Measurements from ENCODE around the gene CENPK.
"Not testable (repeated sequence)": the region's sequence is repeated elsewhere in the genome, so short reads cannot be mapped to it uniquely, and the experiment has no call there.

Gene CENPK

DNA sequence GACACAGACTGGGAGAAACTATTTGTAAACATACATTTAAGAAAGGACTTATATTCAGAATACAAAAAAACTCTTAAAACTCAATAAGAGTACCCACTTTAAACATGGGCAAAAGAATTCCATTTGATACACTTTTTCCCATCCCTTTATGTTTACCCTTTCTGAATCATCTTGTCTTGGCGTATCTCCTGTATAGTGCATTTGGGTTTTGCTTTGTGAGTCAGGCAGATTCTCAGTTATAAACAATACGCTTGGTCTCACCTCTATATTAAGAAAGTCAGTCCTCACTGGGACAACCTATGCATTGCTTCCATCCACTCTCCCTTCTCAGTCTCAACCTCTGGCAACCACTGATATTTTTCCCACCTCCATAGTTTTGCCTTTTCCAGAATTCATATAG is 54.0 kb downstream of the CENPK start:
- no peak for DNase-seq (ENCODE audit: low read depth, low spot score)

DNA sequence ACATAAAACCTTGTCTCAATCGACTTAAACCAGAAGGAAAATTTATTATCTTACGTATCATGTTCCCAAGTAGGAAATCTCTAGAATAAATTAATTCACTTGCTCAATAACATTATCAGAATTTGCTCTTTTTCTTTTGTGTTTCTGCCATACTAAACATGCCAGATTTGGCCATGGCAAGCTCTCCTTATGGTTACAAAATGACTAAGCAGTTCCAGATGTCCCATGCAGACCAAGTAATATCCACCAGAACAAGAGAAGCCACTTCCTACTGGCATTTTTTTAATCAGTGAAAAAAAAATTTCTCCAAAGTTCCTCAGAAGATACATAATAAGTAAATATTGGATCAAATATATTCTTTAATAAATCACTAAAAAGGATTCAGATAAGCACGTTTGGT is 56.0 kb downstream of the CENPK start:
- no peak for DNase-seq (ENCODE audit: low read depth, low spot score)

DNA sequence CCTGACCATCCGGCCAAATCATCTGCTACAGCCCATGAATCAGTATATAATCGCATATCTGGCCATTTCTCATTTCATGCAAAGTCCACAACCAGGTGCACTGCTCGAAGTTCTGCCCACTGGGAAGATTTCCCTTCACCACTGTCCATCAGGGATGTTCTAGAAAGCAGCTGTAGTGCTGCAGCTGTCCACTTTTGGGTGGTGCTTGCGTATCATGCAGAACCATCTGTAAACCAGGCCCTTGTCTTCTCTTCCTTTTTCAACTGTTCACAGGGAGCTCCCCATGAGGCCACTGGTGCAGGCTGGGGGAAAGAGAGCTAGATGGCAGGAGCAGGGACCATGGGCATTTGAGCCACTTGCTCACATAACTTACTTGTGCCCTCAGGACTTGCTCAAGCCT is 73.8 kb downstream of the CENPK start:
- no peak for DNase-seq (ENCODE audit: low read depth, low spot score)

DNA sequence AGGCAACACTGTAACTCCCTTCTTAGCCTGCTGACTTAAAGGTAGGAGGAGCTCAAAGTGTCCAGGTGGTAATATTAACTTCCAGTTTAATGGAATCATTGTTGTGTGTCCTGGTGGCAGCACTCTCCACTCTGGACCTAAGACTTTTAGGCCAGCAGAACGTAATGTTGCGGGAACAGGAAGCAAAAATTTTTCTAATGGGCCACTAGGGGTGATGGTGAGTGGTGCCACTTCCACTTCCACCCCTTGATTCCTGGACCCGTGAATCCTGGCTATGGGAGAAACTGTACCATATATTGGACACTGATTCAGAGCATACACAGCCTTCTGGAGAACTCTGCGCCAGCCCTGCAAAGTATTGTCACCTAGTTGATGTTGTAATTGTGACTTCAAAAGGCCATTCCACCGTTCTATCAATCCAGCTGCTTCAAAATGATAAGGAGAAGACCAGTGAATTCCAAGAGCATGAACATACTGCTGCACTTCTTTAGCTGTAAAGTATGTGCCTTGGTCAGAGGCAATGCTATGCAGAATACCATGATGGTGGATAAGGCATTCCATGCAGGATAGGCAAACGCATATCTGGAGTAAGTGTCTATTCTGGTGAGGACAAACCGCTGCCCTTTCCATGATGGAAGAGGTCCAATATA is 74.8 kb downstream of the CENPK start:
- DNase-seq (ENCODE audit: low read depth, low spot score): not testable (repeated sequence)

DNA sequence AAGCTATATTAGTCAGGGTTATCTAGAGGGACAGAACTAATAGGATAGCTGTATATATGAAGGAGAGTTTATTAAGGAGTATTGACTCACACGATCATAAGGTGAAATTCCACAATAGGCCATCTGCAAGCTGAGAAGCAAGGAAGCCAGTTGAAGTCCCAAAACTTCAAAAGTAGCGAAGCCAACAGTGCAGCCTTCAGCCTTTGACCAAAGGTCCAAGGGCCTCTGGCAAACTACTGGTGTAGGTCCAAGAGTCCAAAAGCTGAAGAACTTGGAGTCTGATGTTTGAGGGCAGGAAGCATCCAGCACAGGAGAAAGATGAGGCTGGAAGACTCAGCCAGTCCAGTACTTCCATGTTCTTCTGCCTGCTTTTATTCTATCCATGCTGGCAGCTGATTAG is 76.2 kb downstream of the CENPK start:
- not testable (repeated sequence) for DNase-seq (ENCODE audit: low read depth, low spot score)

DNA sequence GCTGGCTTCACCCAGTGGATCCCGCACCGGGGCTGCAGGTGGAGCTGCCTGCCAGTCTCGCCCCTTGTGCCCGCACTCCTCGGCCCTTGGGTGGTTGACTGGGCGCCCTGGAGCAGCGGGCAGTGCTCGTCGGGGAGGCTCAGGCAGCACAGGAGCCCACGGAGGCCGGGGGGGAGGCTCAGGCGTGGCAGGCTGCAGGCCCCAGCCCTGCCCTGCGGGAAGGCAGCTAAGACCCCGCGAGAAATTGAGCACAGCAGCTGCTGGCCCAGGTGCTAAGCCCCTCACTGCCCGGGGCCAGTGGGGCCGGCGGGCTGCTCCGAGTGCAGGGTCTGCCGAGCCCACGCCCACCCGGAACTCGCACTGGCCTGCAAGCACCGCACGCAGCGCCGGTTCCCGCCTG is 77.6 kb downstream of the CENPK start:
- DNase-seq (ENCODE audit: low read depth, low spot score): no peak

DNA sequence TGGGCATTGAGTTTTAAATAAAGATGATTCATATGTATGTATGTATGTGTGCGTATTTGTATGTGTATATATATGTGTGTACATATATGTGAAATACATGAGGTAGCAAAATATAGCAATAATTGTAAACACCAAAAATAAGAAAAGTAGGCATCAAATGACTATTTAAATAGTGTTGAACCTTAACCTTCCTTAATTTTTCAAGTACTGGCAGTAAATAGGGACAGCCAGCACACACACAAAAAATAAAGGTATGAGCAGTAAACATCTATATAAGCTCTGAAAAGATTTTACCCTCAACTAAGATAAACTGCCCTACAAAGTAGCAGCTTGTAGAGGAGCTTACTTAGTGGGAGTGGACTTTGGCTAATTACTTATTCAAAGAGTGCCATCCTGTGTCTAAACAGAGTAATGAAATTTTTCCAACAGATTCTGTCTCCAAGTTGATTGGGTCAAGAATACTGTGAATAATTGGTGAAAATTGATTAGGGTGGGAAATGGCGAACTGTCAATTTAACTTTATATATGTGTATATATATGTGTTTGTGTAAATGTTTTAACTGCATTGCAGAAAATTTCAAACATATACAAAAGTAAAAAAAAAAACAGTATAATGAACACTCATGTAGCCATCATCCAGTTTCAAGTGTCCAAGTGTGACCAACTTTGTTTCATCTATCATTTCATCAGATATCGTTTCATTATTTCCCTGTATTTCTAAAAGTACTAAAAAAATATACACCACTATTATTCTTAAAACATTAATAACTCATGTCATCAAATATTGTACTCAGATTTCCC is 79.2 kb downstream of the CENPK start:
- no peak for DNase-seq (ENCODE audit: low read depth, low spot score)

DNA sequence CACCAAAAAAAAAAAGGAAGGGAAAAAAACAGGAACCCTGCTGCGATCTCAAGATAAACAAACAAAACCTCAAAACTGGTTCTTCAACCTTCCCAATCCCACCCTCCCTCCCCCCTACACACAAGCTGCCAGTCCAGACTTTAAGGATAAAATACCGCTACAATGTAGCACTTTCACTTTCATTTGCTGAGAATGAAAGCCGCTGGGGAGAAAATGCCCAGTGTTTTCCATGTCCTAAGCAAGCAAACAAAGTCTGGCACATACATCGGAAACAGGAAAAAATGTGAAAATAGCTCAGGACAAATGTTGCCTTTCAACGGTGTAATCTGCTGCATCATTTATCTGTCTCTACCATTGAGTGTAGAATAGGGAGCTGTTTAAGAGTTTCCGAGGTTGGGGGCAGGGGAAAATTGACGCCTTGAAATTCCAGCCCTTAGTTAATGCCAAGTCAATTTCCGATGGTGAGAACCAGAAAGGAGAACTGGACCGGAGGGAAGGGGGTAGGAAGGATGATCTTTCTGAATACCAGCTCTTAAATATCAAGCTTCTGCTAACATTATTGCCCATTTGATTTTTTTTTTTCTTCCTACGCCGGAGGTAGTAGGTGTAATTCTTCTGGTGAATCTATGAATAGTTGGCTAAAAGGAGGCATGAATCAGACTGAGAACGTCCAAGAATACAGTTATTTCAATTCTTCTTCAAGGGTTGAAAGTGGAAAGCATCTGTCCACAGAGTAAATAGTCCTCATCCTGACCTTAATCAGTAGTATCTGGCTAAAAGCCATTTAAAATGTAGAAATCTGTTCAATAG is 80.0 kb downstream of the CENPK start:
- DNase-seq (ENCODE audit: low read depth, low spot score): no peak

DNA sequence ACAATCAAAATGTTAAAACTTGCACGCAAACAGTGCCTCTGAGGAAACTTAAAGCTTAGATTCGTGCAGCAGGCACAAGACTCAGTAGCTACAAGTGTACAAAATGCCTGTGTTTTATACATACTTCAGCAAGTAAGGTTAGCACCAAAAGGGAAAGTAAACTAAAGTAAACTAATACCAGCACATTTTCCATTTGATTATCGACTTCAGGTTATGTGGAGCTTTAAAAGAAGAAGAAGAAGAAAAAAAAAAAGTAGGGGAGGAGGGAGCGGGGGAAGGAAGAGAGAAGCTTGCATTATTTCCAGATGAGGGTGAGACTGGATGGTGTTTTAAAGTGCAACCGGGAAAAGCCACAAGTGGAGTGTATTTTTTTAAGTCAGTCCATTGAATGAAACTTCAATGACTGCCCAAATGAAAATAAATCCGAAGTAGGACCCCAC is 80.7 kb downstream of the CENPK start:
- DNase-seq (ENCODE audit: low read depth, low spot score): no peak

DNA sequence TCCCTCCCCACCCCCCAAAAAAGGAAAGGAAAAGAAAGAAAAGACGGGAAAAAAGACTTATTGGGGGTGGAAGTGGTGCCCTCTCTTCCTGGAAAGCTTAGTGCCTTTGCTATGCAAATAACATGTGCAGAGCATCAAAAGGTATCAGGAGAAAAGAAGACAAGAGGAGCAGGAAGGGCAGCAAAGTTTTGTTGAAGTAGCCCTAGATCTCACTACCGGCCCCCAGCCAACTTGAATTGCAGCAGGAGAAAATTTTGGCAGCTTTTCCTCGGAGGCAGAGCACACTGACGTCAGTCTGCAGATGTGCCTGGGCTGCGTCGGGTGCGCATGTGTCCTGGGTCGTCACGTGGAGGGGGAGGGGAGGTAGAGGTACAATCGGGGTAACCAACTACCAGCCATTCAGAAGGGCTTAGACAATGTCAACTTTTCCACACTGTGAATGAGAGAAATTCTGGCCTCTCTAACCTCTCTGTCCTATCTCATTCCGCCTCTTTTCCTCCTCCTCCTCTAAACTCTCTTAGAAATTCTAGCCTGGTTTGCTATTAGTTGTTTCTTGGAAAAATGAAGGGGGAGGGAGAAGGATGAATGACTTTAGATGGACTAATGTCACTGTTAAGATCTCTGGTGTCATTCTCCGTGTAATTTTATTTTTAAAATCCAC is 81.2 kb downstream of the CENPK start, which contains the start of gene ADAMTS6:
Gene ADAMTS6, minus strand, starts transcription at position 286 of the 661 bp plus-strand sequence. CDS start 8,247 bp downstream, outside the sequence.
- peak; percentile 55 for DNase-seq (ENCODE audit: low read depth, low spot score)

DNA sequence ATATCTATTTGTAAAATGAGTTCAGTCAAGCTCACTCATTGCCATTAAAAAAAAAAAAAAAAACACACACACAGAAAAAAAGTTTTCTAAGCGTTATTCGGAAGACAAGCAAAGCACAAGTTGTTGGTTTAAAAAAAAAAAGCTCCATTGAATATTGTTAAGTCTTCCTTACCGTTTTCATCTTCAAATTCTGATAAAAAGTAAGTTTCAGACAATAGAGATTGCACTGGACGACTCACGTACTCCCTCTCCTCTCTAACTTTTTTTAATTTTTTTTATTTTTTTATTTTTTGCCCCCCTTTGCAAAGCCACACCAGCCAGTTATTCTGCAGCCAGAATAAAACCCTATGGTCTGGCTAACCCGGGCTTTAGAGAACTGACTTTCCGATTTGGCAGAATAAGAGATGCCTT is 81.8 kb downstream of the CENPK start:
- DNase-seq (ENCODE audit: low read depth, low spot score): no peak

DNA sequence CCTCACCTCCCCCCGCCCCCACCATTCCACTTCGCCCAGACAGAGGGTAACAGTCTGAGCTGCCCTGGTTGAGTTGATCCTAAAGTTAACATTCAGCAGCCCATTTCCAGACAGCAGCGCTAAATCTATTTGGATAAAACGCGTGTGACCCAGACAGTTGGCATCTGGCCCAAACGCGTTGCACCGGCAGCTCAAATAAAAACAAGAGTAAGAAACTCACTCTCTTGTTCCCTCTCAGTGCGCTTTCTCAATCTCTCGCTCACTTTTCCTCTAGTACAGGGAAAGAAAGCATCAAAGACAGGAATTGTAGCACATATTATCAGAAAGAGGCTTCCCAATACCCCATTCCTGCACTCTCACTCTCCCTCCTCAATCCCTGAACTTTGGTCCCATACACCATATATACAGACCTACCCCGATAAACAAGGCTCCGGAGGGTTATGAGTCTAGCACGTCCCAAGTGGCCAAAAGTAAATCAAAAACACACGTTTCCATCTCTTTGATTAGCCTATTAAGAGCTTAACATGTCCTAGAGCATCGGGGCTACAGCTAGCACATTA is 82.6 kb downstream of the CENPK start:
- DNase-seq (ENCODE audit: low read depth, low spot score): no peak

DNA sequence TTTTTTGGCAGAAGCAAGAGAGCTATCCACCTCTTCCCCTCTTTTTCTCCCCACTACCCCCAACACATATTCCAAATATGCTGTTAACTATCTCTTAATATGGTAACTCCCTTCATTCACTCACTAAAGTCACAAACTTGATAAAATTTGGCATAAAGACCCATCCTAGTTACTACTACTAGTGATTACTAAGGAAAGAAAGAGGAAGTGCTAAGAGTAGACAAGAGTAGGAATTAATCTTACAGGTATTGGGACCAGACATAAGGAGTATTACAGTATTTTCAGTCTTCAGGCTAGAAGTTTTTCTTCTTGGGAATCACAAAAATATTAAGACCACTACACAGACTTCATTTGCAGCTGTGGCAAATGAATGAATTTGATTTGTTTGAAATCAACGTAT is 83.4 kb downstream of the CENPK start:
- DNase-seq (ENCODE audit: low read depth, low spot score): no peak

DNA sequence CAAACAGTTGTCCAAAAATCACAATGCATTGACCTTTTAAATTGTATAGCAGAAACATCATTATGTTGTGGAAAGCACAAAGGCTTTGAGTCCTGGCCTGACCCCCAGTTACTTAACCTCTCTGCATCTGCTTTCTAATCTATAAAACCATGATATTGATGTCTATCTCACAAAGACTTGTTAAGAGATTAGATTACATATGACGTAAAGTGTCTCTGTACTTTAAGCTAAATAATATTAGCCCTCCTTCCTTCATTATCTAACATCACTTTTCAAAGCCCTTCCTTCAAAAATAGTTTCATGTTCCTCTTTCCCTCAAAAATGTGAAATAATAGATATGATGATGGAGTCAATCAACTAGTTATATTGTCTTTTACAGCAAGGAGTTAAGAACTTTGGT is 84.6 kb downstream of the CENPK start:
- DNase-seq (ENCODE audit: low read depth, low spot score): no peak

DNA sequence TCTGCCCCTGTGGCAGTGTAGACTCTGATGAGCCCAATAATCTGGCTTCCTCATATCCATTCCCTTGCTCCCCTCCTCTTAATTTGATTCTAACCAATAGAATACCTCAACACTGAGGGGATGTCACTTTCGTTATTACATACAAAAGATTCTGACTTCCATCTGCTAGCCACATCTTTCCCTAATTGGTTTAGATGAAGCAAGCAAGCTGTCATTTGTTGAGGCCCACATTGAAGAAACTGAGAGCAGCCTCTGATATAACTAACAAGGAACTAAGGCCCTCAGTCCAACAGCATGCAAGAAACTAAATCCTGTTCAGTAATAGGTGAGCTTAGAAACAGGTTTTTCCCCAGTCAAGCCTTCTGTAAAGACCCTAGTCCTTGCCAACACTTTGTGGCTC is 87.1 kb downstream of the CENPK start:
- no peak for DNase-seq (ENCODE audit: low read depth, low spot score)

DNA sequence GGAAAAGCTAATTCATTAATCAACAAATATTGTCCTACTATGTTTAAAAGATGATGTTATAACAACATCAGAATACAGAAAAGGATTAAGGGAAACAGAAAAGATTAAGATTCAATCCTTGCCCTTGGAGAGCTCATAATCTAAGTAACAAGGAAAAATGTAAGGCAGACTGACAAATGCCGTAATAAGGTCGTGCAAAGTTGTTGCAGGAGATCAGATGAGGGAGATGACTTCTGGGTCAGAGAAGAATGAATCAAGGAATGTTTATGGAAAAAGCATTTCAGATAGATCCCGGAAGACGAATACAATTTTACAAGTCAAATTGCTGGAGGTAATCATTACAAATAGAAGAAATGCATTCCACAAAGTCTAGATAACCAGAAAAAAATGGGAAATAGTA is 87.6 kb downstream of the CENPK start:
- DNase-seq (ENCODE audit: low read depth, low spot score): no peak

DNA sequence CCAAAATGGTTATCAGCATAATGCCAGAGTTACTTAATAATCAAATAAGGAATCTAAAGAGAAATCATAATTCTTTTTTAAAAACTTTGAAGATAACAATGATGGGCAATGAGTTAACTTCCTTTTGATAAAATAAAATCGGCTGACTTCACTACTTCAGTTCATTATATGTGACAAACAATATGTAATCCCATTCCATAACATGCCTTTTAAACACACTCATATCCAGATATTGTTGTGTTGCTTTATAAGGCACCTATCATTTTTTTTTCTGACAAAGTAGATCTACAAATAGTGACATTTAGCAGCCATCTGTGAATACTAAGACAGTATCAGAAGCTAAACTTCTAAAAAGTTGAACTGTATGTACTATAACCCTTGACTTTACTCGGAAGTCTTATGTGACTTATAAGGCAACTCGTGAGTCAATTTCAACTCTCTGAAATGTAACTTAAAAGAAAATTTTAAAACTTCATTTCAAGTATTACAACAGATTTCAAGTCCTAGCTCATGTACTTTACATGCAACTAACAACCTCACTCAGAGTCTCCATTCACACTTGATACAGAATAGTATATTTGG is 88.7 kb downstream of the CENPK start:
- no peak for DNase-seq (ENCODE audit: low read depth, low spot score)

DNA sequence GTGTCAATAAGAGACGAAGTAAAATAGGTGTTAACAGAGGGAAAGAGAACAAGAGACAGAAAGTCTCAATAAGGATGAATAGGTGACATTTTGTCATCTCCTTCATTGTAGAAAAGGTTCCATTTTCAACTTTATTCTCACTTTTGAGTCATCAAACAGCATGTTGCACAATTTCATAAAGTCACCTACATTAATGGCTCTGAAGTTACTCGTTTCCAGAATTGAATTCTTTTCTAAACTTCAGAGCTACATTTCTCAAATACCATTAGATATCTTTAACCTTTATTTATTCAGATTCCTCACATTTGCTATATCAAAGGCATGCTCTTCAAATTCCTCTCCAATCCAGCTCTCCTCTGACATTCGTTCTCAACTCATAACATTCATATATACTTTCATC is 94.3 kb downstream of the CENPK start:
- DNase-seq (ENCODE audit: low read depth, low spot score): no peak
